HEK293 (cell line): ENCODE measurements around the gene LTK.

ENCODE experiments used
- KLF16 ChIP-seq: fragments of 450-650 bp; formaldehyde crosslinking; IDR thresholded peaks from 2 replicates; pipeline ENCODE4 v1.5.1; 2017; ENCODE audit warnings: missing biosample characterization, missing genetic modification characterization
- MEIS1 ChIP-seq: sonication (generic); formaldehyde crosslinking; IDR thresholded peaks from 2 replicates; pipeline ENCODE4 v1.8.1; 2022; ENCODE audit warnings: missing genetic modification reagents, mild to moderate bottlenecking, borderline replicate concordance
- RBAK ChIP-seq: fragments of 450-650 bp; formaldehyde crosslinking; IDR thresholded peaks from 2 replicates; pipeline ENCODE4 v1.5.1; 2016; ENCODE audit warnings: missing biosample characterization, missing genetic modification characterization
- ZNF133 ChIP-seq: fragments of 450-650 bp; formaldehyde crosslinking; IDR thresholded peaks from 2 replicates; pipeline ENCODE4 v1.5.1; 2016; ENCODE audit warnings: missing biosample characterization, missing genetic modification characterization
- ZNF394 ChIP-seq: fragments of 450-650 bp; formaldehyde crosslinking; IDR thresholded peaks from 2 replicates; pipeline ENCODE4 v1.5.1; 2016; ENCODE audit warnings: missing biosample characterization, missing genetic modification characterization, mild to moderate bottlenecking, moderate library complexity, borderline replicate concordance
- ZNF514 ChIP-seq: fragments of 450-650 bp; formaldehyde crosslinking; IDR thresholded peaks from 2 replicates; pipeline ENCODE4 v1.5.1; 2016; ENCODE audit warnings: missing biosample characterization, missing genetic modification characterization
- ZNF707 ChIP-seq: fragments of 450-650 bp; formaldehyde crosslinking; IDR thresholded peaks from 2 replicates; pipeline ENCODE4 v1.5.1; 2016; ENCODE audit warnings: missing biosample characterization, missing genetic modification characterization
- TF ChIP-seq, protein P1 (sequence below): fragments of 450-650 bp; formaldehyde crosslinking; IDR thresholded peaks from 2 replicates; pipeline ENCODE4 v1.5.1; 2016; ENCODE audit warnings: missing biosample characterization, missing genetic modification characterization
- TF ChIP-seq, protein P2 (sequence below): fragments of 450-650 bp; formaldehyde crosslinking; IDR thresholded peaks from 2 replicates; pipeline ENCODE4 v1.5.1; 2016; ENCODE audit warnings: missing biosample characterization, missing genetic modification characterization
- TF ChIP-seq, protein P3 (sequence below): fragments of 450-650 bp; formaldehyde crosslinking; IDR thresholded peaks from 2 replicates; pipeline ENCODE4 v1.5.1; 2017; ENCODE audit warnings: missing biosample characterization, missing genetic modification characterization
- TF ChIP-seq, protein P4 (sequence below): fragments of 450-650 bp; formaldehyde crosslinking; IDR thresholded peaks from 2 replicates; pipeline ENCODE4 v1.5.1; 2016; ENCODE audit warnings: missing biosample characterization, missing genetic modification characterization
- TF ChIP-seq, protein P5 (sequence below): sonication (generic); formaldehyde crosslinking; IDR thresholded peaks from 2 replicates; pipeline ENCODE4 v1.8.1; 2022; ENCODE audit warnings: mild to moderate bottlenecking, moderate library complexity, missing genetic modification reagents
- TF ChIP-seq, protein P6 (sequence below): fragments of 450-650 bp; formaldehyde crosslinking; IDR thresholded peaks from 2 replicates; pipeline ENCODE4 v1.5.1; 2016; ENCODE audit warnings: missing biosample characterization, missing genetic modification characterization
- TF ChIP-seq, protein P7 (sequence below): fragments of 450-650 bp; formaldehyde crosslinking; conservative IDR thresholded peaks from 2 replicates; pipeline ENCODE4 v1.5.1; 2016; ENCODE audit warnings: low read depth, missing biosample characterization, missing genetic modification characterization

DNA sequence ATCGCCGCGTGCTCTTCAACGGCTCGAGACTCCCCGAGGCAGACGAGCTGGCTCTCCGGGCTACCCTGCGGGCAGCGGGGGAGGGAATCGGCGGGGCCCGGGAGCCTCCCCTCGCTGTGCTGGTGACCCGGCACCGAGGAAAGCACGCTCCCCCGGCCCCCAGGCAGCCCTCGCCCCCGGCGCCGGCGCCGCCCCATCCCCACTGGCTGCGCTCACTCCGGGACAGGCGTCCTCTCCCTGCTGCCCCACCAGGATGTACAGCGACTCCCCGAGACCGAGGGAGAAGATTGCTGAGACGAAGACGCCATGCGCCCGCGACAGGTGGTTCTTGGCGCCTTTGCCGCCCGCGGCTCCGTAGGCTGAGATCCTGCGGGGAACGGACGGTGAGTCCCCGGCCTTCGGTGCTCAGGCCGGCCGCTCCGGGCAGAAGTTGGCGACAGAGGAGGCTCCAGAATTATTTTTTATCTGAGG lies 1.7 kb downstream of the LTK start:
- TF ChIP-seq, protein P1, sequence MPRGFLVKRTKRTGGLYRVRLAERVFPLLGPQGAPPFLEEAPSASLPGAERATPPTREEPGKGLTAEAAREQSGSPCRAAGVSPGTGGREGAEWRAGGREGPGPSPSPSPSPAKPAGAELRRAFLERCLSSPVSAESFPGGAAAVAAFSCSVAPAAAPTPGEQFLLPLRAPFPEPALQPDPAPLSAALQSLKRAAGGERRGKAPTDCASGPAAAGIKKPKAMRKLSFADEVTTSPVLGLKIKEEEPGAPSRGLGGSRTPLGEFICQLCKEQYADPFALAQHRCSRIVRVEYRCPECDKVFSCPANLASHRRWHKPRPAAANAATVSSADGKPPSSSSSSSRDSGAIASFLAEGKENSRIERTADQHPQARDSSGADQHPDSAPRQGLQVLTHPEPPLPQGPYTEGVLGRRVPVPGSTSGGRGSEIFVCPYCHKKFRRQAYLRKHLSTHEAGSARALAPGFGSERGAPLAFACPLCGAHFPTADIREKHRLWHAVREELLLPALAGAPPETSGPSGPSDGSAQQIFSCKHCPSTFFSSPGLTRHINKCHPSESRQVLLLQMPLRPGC (tag by site-specific recombination), result no peak
- TF ChIP-seq, protein P2, sequence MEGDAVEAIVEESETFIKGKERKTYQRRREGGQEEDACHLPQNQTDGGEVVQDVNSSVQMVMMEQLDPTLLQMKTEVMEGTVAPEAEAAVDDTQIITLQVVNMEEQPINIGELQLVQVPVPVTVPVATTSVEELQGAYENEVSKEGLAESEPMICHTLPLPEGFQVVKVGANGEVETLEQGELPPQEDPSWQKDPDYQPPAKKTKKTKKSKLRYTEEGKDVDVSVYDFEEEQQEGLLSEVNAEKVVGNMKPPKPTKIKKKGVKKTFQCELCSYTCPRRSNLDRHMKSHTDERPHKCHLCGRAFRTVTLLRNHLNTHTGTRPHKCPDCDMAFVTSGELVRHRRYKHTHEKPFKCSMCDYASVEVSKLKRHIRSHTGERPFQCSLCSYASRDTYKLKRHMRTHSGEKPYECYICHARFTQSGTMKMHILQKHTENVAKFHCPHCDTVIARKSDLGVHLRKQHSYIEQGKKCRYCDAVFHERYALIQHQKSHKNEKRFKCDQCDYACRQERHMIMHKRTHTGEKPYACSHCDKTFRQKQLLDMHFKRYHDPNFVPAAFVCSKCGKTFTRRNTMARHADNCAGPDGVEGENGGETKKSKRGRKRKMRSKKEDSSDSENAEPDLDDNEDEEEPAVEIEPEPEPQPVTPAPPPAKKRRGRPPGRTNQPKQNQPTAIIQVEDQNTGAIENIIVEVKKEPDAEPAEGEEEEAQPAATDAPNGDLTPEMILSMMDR (tag by site-specific recombination), result no peak
- TF ChIP-seq ZNF394, result no peak
- TF ChIP-seq ZNF514 (tag by site-specific recombination), result no peak
- TF ChIP-seq KLF16 (tag by site-specific recombination), result no peak
- no peak for TF ChIP-seq ZNF133 (tag by site-specific recombination)
- TF ChIP-seq, protein P3, sequence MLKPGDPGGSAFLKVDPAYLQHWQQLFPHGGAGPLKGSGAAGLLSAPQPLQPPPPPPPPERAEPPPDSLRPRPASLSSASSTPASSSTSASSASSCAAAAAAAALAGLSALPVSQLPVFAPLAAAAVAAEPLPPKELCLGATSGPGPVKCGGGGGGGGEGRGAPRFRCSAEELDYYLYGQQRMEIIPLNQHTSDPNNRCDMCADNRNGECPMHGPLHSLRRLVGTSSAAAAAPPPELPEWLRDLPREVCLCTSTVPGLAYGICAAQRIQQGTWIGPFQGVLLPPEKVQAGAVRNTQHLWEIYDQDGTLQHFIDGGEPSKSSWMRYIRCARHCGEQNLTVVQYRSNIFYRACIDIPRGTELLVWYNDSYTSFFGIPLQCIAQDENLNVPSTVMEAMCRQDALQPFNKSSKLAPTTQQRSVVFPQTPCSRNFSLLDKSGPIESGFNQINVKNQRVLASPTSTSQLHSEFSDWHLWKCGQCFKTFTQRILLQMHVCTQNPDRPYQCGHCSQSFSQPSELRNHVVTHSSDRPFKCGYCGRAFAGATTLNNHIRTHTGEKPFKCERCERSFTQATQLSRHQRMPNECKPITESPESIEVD (tag by site-specific recombination), result no peak
- no peak for TF ChIP-seq RBAK (tag by site-specific recombination)
- TF ChIP-seq, protein P4, sequence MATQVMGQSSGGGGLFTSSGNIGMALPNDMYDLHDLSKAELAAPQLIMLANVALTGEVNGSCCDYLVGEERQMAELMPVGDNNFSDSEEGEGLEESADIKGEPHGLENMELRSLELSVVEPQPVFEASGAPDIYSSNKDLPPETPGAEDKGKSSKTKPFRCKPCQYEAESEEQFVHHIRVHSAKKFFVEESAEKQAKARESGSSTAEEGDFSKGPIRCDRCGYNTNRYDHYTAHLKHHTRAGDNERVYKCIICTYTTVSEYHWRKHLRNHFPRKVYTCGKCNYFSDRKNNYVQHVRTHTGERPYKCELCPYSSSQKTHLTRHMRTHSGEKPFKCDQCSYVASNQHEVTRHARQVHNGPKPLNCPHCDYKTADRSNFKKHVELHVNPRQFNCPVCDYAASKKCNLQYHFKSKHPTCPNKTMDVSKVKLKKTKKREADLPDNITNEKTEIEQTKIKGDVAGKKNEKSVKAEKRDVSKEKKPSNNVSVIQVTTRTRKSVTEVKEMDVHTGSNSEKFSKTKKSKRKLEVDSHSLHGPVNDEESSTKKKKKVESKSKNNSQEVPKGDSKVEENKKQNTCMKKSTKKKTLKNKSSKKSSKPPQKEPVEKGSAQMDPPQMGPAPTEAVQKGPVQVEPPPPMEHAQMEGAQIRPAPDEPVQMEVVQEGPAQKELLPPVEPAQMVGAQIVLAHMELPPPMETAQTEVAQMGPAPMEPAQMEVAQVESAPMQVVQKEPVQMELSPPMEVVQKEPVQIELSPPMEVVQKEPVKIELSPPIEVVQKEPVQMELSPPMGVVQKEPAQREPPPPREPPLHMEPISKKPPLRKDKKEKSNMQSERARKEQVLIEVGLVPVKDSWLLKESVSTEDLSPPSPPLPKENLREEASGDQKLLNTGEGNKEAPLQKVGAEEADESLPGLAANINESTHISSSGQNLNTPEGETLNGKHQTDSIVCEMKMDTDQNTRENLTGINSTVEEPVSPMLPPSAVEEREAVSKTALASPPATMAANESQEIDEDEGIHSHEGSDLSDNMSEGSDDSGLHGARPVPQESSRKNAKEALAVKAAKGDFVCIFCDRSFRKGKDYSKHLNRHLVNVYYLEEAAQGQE (tag by site-specific recombination), result no peak
- TF ChIP-seq MEIS1 (CRISPR knock-in tag), result no peak
- TF ChIP-seq, protein P5, sequence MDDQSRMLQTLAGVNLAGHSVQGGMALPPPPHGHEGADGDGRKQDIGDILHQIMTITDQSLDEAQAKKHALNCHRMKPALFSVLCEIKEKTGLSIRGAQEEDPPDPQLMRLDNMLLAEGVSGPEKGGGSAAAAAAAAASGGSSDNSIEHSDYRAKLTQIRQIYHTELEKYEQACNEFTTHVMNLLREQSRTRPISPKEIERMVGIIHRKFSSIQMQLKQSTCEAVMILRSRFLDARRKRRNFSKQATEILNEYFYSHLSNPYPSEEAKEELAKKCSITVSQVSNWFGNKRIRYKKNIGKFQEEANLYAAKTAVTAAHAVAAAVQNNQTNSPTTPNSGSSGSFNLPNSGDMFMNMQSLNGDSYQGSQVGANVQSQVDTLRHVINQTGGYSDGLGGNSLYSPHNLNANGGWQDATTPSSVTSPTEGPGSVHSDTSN (CRISPR knock-in tag), result no peak
- no peak for TF ChIP-seq ZNF707
- TF ChIP-seq, protein P6, sequence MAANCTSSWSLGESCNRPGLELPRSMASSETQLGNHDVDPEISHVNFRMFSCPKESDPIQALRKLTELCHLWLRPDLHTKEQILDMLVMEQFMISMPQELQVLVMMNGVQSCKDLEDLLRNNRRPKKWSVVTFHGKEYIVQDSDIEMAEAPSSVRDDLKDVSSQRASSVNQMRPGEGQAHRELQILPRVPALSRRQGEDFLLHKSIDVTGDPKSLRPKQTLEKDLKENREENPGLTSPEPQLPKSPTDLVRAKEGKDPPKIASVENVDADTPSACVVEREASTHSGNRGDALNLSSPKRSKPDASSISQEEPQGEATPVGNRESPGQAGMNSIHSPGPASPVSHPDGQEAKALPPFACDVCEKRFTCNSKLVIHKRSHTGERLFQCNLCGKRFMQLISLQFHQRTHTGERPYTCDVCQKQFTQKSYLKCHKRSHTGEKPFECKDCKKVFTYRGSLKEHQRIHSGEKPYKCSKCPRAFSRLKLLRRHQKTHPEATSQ, result no peak
- TF ChIP-seq, protein P7, sequence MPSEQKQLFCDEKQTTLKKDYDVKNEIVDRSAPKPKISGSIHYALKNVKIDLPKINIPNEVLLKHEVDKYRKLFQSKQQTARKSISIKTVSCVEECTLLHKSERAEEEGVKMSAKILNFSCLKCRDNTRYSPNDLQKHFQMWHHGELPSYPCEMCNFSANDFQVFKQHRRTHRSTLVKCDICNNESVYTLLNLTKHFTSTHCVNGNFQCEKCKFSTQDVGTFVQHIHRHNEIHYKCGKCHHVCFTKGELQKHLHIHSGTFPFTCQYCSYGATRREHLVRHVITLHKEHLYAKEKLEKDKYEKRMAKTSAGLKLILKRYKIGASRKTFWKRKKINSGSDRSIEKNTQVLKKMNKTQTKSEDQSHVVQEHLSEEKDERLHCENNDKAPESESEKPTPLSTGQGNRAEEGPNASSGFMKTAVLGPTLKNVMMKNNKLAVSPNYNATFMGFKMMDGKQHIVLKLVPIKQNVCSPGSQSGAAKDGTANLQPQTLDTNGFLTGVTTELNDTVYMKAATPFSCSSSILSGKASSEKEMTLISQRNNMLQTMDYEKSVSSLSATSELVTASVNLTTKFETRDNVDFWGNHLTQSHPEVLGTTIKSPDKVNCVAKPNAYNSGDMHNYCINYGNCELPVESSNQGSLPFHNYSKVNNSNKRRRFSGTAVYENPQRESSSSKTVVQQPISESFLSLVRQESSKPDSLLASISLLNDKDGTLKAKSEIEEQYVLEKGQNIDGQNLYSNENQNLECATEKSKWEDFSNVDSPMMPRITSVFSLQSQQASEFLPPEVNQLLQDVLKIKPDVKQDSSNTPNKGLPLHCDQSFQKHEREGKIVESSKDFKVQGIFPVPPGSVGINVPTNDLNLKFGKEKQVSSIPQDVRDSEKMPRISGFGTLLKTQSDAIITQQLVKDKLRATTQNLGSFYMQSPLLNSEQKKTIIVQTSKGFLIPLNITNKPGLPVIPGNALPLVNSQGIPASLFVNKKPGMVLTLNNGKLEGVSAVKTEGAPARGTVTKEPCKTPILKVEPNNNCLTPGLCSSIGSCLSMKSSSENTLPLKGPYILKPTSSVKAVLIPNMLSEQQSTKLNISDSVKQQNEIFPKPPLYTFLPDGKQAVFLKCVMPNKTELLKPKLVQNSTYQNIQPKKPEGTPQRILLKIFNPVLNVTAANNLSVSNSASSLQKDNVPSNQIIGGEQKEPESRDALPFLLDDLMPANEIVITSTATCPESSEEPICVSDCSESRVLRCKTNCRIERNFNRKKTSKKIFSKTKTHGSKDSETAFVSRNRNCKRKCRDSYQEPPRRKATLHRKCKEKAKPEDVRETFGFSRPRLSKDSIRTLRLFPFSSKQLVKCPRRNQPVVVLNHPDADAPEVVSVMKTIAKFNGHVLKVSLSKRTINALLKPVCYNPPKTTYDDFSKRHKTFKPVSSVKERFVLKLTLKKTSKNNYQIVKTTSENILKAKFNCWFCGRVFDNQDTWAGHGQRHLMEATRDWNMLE (tag by site-specific recombination), result no peak
